GM23338 (cell line): Measurements from ENCODE around the gene MLF2. TPM values are rescaled to one million over a fixed set of nuclear protein-coding genes. Genes with fewer than 3 reads are reported as not detected.

Experiments
- ATAC-seq: fragments of 200-7000 bp; cut with Tn5 transposase; 3 replicates; pipeline ENCODE4 v1.9.1; 2020
- DNase-seq: peaks from one replicate; pipeline ENCODE4 v3.0.0-alpha.2; 2015; ENCODE audit warnings: low spot score
- H2AFZ ChIP-seq: fragments of 200-600 bp; sonication (generic); 2 replicates; pipeline ENCODE4 v1.8.0; 2016; ENCODE audit warnings: antibody characterized with exemption, mild to moderate bottlenecking, moderate library complexity
- H3F3A ChIP-seq: fragments of 200-600 bp; sonication (generic); replicated peaks from 2 replicates; pipeline ENCODE4 v1.8.0; 2017; ENCODE audit warnings: antibody characterized with exemption, mixed run types, low read depth
- H3K27ac ChIP-seq: fragments of 200-600 bp; sonication (generic); 2 replicates; pipeline ENCODE4 v1.6.1; 2016; ENCODE audit warnings: low read depth
- H3K27me3 ChIP-seq: fragments of 200-600 bp; sonication (generic); 2 replicates; pipeline ENCODE4 v1.8.0; 2016; ENCODE audit warnings: mild to moderate bottlenecking, mixed run types, moderate library complexity; ENCODE audit not compliant: insufficient read depth
- H3K36me3 ChIP-seq: fragments of 200-600 bp; sonication (generic); 2 replicates; pipeline ENCODE4 v1.8.0; 2016; ENCODE audit warnings: mild to moderate bottlenecking; ENCODE audit not compliant: insufficient read depth
- H3K4me1 ChIP-seq: fragments of 200-600 bp; sonication (generic); 2 replicates; pipeline ENCODE4 v1.8.0; 2016; ENCODE audit warnings: mild to moderate bottlenecking, moderate library complexity; ENCODE audit not compliant: insufficient read depth
- H3K4me2 ChIP-seq: fragments of 200-600 bp; sonication (generic); 2 replicates; pipeline ENCODE4 v1.7.1; 2017; ENCODE audit warnings: mixed run types
- H3K4me3 ChIP-seq: fragments of 200-600 bp; sonication (generic); 2 replicates; pipeline ENCODE4 v1.6.1; 2016; ENCODE audit warnings: mixed run types
- H3K79me2 ChIP-seq: fragments of 200-600 bp; sonication (generic); replicated peaks from 2 replicates; pipeline ENCODE4 v1.8.0; 2017; ENCODE audit warnings: mild to moderate bottlenecking; ENCODE audit not compliant: insufficient read depth
- H3K9me2 ChIP-seq: fragments of 200-600 bp; sonication (generic); 2 replicates; pipeline ENCODE4 v1.8.0; 2017; ENCODE audit not compliant: insufficient read depth
- H4K20me1 ChIP-seq: fragments of 200-600 bp; sonication (generic); replicated peaks from 2 replicates; pipeline ENCODE4 v1.8.0; 2017; ENCODE audit warnings: mild to moderate bottlenecking; ENCODE audit not compliant: insufficient read depth
- H3K27ac Mint-ChIP-seq: 2 replicates; pipeline ENCODE4 v1.8.0; 2020; ENCODE audit warnings: inconsistent platforms, mild to moderate bottlenecking, moderate library complexity, mixed read lengths
- H3K27me3 Mint-ChIP-seq: 3 replicates; pipeline ENCODE4 v1.8.0; 2022; ENCODE audit warnings: low read depth, mild to moderate bottlenecking, moderate library complexity, mixed read lengths, inconsistent platforms; ENCODE audit not compliant: insufficient read depth, poor library complexity
- H3K36me3 Mint-ChIP-seq: 3 replicates; pipeline ENCODE4 v1.8.0; 2021; ENCODE audit warnings: low read depth, mild to moderate bottlenecking, inconsistent platforms, moderate library complexity, mixed read lengths
- H3K4me1 Mint-ChIP-seq: 3 replicates; pipeline ENCODE4 v1.8.0; 2020; ENCODE audit warnings: mild to moderate bottlenecking, inconsistent platforms, mixed read lengths
- H3K4me3 Mint-ChIP-seq: 3 replicates; pipeline ENCODE4 v1.8.0; 2021; ENCODE audit warnings: moderate library complexity, mild to moderate bottlenecking, inconsistent platforms, mixed read lengths
- H3K9me3 Mint-ChIP-seq: 3 replicates; pipeline ENCODE4 v1.8.0; 2020; ENCODE audit warnings: moderate library complexity, mild to moderate bottlenecking, inconsistent platforms, mixed read lengths
- CREB1 ChIP-seq: fragments of 250-450 bp; sonication (Bioruptor Pico); IDR thresholded peaks from 2 replicates; pipeline ENCODE4 v1.5.0; 2020; ENCODE audit warnings: low read depth, mild to moderate bottlenecking, moderate library complexity
- EZH2 ChIP-seq: fragments of 200-600 bp; sonication (generic); IDR thresholded peaks from one replicate; pipeline ENCODE4 v1.8.0; 2017; ENCODE audit warnings: antibody characterized with exemption, mild to moderate bottlenecking, low read depth; ENCODE audit not compliant: unreplicated experiment
- EZH2phosphoT487 ChIP-seq: fragments of 200-600 bp; sonication (generic); IDR thresholded peaks from one replicate; pipeline ENCODE4 v1.8.1; 2018; ENCODE audit warnings: antibody characterized with exemption; ENCODE audit not compliant: unreplicated experiment
- JUNB ChIP-seq: IDR thresholded peaks from one replicate; pipeline ENCODE4 v1.6.1; 2016; ENCODE audit warnings: antibody characterized with exemption; ENCODE audit not compliant: unreplicated experiment
- POLR2AphosphoS5 ChIP-seq: IDR thresholded peaks from 2 replicates; pipeline ENCODE4 v1.6.1; 2016; ENCODE audit warnings: antibody characterized with exemption, low read depth
- STAT1 ChIP-seq: IDR thresholded peaks from one replicate; pipeline ENCODE4 v1.6.1; 2016; ENCODE audit warnings: antibody characterized with exemption; ENCODE audit not compliant: unreplicated experiment
- ZNF331 ChIP-seq: fragments of 250-450 bp; sonication (Bioruptor Pico); IDR thresholded peaks from 2 replicates; pipeline ENCODE4 v1.5.0; 2020; ENCODE audit warnings: low read depth, mild to moderate bottlenecking, moderate library complexity
- polyA plus RNA-seq: library from polyadenylated mRNA; unstranded; fragments of >200 nt; fragmentation: Nextera tagmentation; extraction: Ambion mirVana; gene quantifications from 2 replicates; pipeline ENCODE4 v1.2.1, GENCODE V29; 2016
- total RNA-seq: library from RNA; depleted of rRNA; stranded (reverse); fragments of >200 nt; shearing (Covaris generic); gene quantifications from 2 replicates; pipeline ENCODE4 v1.2.3, GENCODE V29; 2014
- TF ChIP-seq, protein P1 (sequence below): IDR thresholded peaks from 2 replicates; pipeline ENCODE4 v1.6.1; 2016; ENCODE audit warnings: antibody characterized with exemption
- TF ChIP-seq, protein P2 (sequence below): IDR thresholded peaks from one replicate; pipeline ENCODE4 v1.6.1; 2018; ENCODE audit warnings: antibody characterized with exemption; ENCODE audit not compliant: unreplicated experiment

Gene MLF2
- total and polyA plus RNA-seq, 2 experiments from 2014 or later: 280 to 289 TPM

DNA sequence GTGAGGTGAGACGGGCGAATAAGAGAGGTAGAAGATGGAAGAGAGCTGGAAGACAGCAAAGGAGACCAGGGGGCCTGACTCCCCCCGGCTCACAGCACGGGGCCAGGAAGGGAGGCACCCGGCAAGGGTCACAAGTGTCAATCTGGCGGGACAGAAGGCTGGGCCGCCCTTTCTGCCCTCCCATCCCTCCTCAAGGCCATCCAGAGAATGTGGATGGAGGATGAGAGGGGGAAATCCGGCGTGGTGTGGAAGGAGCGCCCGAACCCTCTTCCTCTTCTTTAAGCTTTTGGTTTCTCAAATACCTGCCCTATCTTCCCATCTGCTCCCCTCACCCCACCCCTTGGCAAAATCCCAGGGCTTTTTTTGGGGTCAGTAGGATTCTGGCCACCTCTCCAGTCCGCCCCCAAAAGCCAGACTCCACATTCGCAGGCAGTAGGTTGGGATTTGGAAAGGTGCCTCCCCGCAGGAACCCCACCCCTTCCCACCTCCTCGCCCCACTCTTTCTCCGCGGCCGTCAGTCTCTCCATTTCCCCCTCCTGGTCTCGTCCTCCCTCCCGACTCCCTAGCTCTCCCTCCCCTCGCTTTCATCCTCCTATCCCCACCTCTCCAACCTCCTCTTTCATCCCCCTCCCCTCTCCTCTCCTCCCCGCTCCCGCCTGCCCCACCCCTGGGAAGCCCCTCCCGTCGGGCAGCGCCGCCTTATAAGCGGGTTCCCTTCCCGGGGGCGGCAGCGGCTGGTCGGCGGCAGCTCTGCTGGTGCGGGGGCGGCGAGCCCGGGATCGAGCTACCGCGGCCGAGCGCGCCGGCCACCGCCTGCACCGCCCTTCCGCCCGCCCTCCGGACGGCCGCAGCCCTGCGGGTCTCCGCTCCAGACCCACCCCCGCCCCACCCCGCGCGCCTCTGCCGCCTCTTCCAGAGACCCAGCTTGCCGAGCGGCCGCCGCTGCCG lies 13.0 kb upstream of the MLF2 start, which contains the start of gene PTMS:
Gene PTMS (plus strand): TSS at position 730 of the 948 bp plus-strand sequence. CDS start 343 bp downstream, outside the sequence.
- peak within 1 kb of the TSS; percentile 89 for H3K4me3 Mint-ChIP-seq
- peak; percentile 94 for DNase-seq

DNA sequence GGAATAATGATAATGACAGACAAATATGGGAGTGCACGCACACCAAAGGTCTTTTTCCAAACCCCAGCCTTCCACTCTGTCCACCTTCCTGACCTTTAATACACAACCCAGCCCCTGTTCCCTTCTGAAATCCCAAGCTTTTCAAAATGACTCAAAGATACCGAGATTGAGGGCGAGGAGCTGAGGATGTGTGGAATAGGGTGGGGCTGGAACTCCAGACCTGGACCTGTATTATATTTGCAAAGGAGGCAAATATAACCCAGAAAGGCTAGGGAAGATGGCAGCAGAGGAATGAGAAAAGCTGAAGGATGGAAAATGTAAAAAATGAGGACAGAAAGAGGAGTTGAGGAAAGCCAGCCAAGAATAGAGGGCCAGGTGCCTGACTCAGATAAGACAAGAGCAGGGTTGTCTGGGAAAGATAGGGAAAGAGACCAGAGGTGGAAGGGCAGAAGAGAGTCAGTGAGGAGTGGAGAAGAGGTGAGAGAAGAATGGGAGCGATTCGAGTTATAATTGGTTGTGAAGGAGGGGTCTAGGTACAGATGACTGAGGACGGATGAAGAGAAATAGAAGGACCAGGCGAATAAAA lies 12.2 kb upstream of the MLF2 start:
- no peaks in the 10 kb centered on the region; the same call in 1 of the 3 replicates for H3K9me3 Mint-ChIP-seq
- peak overlapping the region; percentile 69 for H3K4me3 Mint-ChIP-seq
- Histone ChIP-seq H3F3A (peaks cover 36% of the 10 kb centered on the region), H3K9me2 (peaks cover 13% of the 10 kb centered on the region), H3K27ac (peak overlapping the region; percentile 97), H4K20me1 (peaks cover 17% of the 10 kb centered on the region), H3K36me3 (no peaks in the 10 kb centered on the region), H3K79me2 (peaks cover 20% of the 10 kb centered on the region), H2AFZ (no peak overlapping the region), H3K4me3 (peak overlapping the region; percentile 98), H3K27me3 (peaks cover 12% of the 10 kb centered on the region; the same call in 1 of the 2 replicates), H3K4me2 (peak overlapping the region; percentile 75), H3K4me1 (peaks cover 35% of the 10 kb centered on the region)
- ATAC-seq: no peak
- no peak overlapping the region for H3K27ac Mint-ChIP-seq
- H3K27me3 Mint-ChIP-seq: peaks cover 37% of the 10 kb centered on the region
- no peak for DNase-seq
- peaks cover 8% of the 10 kb centered on the region; the same call in 2 of the 3 replicates for H3K36me3 Mint-ChIP-seq
- H3K4me1 Mint-ChIP-seq: peaks cover 55% of the 10 kb centered on the region
- TF ChIP-seq, protein P1, sequence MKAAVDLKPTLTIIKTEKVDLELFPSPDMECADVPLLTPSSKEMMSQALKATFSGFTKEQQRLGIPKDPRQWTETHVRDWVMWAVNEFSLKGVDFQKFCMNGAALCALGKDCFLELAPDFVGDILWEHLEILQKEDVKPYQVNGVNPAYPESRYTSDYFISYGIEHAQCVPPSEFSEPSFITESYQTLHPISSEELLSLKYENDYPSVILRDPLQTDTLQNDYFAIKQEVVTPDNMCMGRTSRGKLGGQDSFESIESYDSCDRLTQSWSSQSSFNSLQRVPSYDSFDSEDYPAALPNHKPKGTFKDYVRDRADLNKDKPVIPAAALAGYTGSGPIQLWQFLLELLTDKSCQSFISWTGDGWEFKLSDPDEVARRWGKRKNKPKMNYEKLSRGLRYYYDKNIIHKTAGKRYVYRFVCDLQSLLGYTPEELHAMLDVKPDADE: no peak
- TF ChIP-seq POLR2AphosphoS5 (no peak), EZH2phosphoT487 (no peak), STAT1 (no peak), ZNF331 (CRISPR knock-in tag) (no peak), JUNB (no peak), EZH2 (no peak), CREB1 (no peak)
- TF ChIP-seq, protein P2, sequence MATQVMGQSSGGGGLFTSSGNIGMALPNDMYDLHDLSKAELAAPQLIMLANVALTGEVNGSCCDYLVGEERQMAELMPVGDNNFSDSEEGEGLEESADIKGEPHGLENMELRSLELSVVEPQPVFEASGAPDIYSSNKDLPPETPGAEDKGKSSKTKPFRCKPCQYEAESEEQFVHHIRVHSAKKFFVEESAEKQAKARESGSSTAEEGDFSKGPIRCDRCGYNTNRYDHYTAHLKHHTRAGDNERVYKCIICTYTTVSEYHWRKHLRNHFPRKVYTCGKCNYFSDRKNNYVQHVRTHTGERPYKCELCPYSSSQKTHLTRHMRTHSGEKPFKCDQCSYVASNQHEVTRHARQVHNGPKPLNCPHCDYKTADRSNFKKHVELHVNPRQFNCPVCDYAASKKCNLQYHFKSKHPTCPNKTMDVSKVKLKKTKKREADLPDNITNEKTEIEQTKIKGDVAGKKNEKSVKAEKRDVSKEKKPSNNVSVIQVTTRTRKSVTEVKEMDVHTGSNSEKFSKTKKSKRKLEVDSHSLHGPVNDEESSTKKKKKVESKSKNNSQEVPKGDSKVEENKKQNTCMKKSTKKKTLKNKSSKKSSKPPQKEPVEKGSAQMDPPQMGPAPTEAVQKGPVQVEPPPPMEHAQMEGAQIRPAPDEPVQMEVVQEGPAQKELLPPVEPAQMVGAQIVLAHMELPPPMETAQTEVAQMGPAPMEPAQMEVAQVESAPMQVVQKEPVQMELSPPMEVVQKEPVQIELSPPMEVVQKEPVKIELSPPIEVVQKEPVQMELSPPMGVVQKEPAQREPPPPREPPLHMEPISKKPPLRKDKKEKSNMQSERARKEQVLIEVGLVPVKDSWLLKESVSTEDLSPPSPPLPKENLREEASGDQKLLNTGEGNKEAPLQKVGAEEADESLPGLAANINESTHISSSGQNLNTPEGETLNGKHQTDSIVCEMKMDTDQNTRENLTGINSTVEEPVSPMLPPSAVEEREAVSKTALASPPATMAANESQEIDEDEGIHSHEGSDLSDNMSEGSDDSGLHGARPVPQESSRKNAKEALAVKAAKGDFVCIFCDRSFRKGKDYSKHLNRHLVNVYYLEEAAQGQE: no peak

More for the DNA sequence above, 13.0 kb upstream of the MLF2 start, which contains the start of gene PTMS:
- peaks cover 12% of the 10 kb centered on the region; the same call in 1 of the 2 replicates for H3K27me3 ChIP-seq
- peaks cover 39% of the 10 kb centered on the region for H3K4me1 ChIP-seq
- Mint-ChIP-seq H3K4me1 (peaks cover 59% of the 10 kb centered on the region), H3K9me3 (no peaks in the 10 kb centered on the region; the same call in 1 of the 3 replicates), H3K27me3 (peaks cover 34% of the 10 kb centered on the region), H3K36me3 (peaks cover 10% of the 10 kb centered on the region), H3K27ac (peak within 1 kb of the TSS; percentile 83)
- peak within 1 kb of the TSS; percentile 98 for H3K4me3 ChIP-seq
- ATAC-seq: peak; percentile 8
- peaks cover 13% of the 10 kb centered on the region for H3K9me2 ChIP-seq
- TF ChIP-seq, protein P2: no peak
- peak; percentile 84 for TF ChIP-seq POLR2AphosphoS5
- H3K4me2 ChIP-seq: peak within 1 kb of the TSS; percentile 99
- H3F3A ChIP-seq: peaks cover 36% of the 10 kb centered on the region
- peaks cover 20% of the 10 kb centered on the region for H3K79me2 ChIP-seq
- H3K36me3 ChIP-seq: no peaks in the 10 kb centered on the region
- H3K27ac ChIP-seq: peak within 1 kb of the TSS; percentile 97
- H4K20me1 ChIP-seq: peaks cover 17% of the 10 kb centered on the region
- peak within 1 kb of the TSS; percentile 63; the same call in 1 of the 2 replicates for H2AFZ ChIP-seq
